Fibroblast of lung (primary cell): Measurements from ENCODE around the gene ARHGAP35. TPM values are rescaled to one million over a fixed set of nuclear protein-coding genes. Genes with fewer than 3 reads are reported as not detected.
"Not testable (repeated sequence)": the region's sequence is repeated elsewhere in the genome, so short reads cannot be mapped to it uniquely, and the experiment has no call there.

Source experiments
- DNase-seq, 2 donors: peaks; one replicate each; pipeline versions ENCODE4 v3.0.0 to v3.0.0-alpha.2; 2010; ENCODE audit warnings: low read depth in 2 of 2
- H2AFZ ChIP-seq: 2 replicates; pipeline ENCODE4 v1.5.1; 2012; ENCODE audit warnings: low read length, control low read depth, inconsistent platforms
- H3K27ac ChIP-seq: 2 replicates; pipeline ENCODE4 v1.5.1; 2011; ENCODE audit warnings: low read length, control low read depth; ENCODE audit not compliant: insufficient read depth
- H3K27me3 ChIP-seq: 2 replicates; pipeline ENCODE4 v1.5.1; 2011; ENCODE audit warnings: mild to moderate bottlenecking, low read length; ENCODE audit not compliant: control insufficient read depth, insufficient read depth
- H3K36me3 ChIP-seq: 2 replicates; pipeline ENCODE4 v1.5.1; 2011; ENCODE audit warnings: low read length; ENCODE audit not compliant: control insufficient read depth, insufficient read depth
- H3K4me1 ChIP-seq: 2 replicates; pipeline ENCODE4 v1.5.1; 2011; ENCODE audit warnings: low read length; ENCODE audit not compliant: control insufficient read depth, insufficient read depth; ENCODE audit errors: extremely low read depth
- H3K4me2 ChIP-seq: 2 replicates; pipeline ENCODE4 v1.5.1; 2011; ENCODE audit warnings: low read length, control low read depth; ENCODE audit not compliant: insufficient read depth; ENCODE audit errors: extremely low read depth
- H3K4me3 ChIP-seq, 4 experiments: fragments of 200-600 bp in 1 of 4; sonication (generic) in 1 of 4; replicated peaks in 1 of 4; 2 replicates each; pipeline ENCODE4 v1.5.1; 2011 to 2016; ENCODE audit warnings: low read length in 4 of 4, low read depth in 3 of 4, mild to moderate bottlenecking in 3 of 4, control low read depth in 2 of 4, inconsistent platforms in 1 of 4, mixed read lengths in 1 of 4; ENCODE audit not compliant: insufficient read depth in 1 of 4; ENCODE audit errors: control extremely low read depth in 1 of 4
- H3K79me2 ChIP-seq: 2 replicates; pipeline ENCODE4 v1.5.1; 2012; ENCODE audit warnings: mild to moderate bottlenecking, low read length, inconsistent platforms; ENCODE audit not compliant: control insufficient read depth, insufficient read depth
- H3K9ac ChIP-seq: 2 replicates; pipeline ENCODE4 v1.5.1; 2011; ENCODE audit warnings: mild to moderate bottlenecking, low read length, control low read depth; ENCODE audit not compliant: insufficient read depth
- H3K9me3 ChIP-seq: 2 replicates; pipeline ENCODE4 v1.5.1; 2012; ENCODE audit warnings: low read depth, low read length; ENCODE audit not compliant: control insufficient read depth, insufficient read depth
- H4K20me1 ChIP-seq: 2 replicates; pipeline ENCODE4 v1.5.1; 2011; ENCODE audit warnings: low read length; ENCODE audit not compliant: control insufficient read depth, insufficient read depth; ENCODE audit errors: extremely low read depth
- EZH2 ChIP-seq: IDR thresholded peaks from 2 replicates; pipeline ENCODE4 v1.5.1; 2012; ENCODE audit warnings: low read length, control low read depth, mild to moderate bottlenecking; ENCODE audit errors: missing control alignments
- polyA plus RNA-seq, 2 donors: library from polyadenylated mRNA; depleted of rRNA in 1 of 2; stranded (reverse) in 1 of 2; unstranded in 1 of 2; fragments of >200 nt; gene quantifications; 2 replicates each; pipeline ENCODE4 v1.2.1, GENCODE V29; 2011 to 2012; ENCODE audit warnings: missing spikeins in 1 of 2
- total RNA-seq: library from RNA; depleted of rRNA; stranded (reverse); fragments of >200 nt; gene quantifications from 2 replicates; pipeline ENCODE4 v1.2.1, GENCODE V29; 2014
- TF ChIP-seq, protein P1 (sequence below), 2 donors: IDR thresholded peaks in 1 of 2; conservative IDR thresholded peaks in 1 of 2; 1 replicate in 1 of 2; 2 replicates in 1 of 2; pipeline ENCODE4 v1.5.1; 2011 to 2012; ENCODE audit warnings: low read length in 2 of 2, control low read depth in 1 of 2, inconsistent platforms in 1 of 2, low read depth in 1 of 2, mild to moderate bottlenecking in 1 of 2

ARHGAP35 gene
- total and polyA plus RNA-seq, 2 donors (not counting 1 experiment from before 2014, with no cell fraction given): 26.0 to 47.6 TPM

DNA sequence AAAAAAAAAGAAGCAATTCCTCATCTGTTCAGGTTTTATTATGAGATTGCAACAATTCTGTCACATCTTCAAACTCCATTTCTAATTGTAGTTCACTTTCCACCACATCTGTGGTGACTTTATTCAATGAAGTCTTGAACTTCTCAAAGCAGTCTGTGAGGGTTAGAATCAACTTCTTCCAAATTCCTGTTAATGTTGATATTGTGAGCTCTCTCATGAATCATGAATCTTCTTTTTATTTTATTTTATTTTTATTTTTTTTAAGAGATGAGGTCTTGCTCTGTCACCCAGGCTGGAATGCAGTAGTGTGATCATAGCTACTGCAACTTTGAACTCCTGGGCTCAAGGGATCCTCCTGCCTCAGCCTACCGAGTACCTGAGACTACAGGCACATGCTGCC lies 19.6 kb downstream of the ARHGAP35 start:
- no peaks in the 10 kb centered on the region for H3K27me3 ChIP-seq
- no peak overlapping the region for H2AFZ ChIP-seq
- no peak overlapping the region for H3K9ac ChIP-seq
- peaks cover 48% of the 10 kb centered on the region for H3K79me2 ChIP-seq
- H3K27ac ChIP-seq: no peak overlapping the region
- no peaks in the 10 kb centered on the region for H3K9me3 ChIP-seq
- no peak overlapping the region for H3K4me3 ChIP-seq
- H3K36me3 ChIP-seq: no peaks in the 10 kb centered on the region
- DNase-seq: no peak
- no peaks in the 10 kb centered on the region for H4K20me1 ChIP-seq
- no peak overlapping the region for H3K4me2 ChIP-seq
- H3K4me1 ChIP-seq: peaks cover 18% of the 10 kb centered on the region
- TF ChIP-seq, protein P1, sequence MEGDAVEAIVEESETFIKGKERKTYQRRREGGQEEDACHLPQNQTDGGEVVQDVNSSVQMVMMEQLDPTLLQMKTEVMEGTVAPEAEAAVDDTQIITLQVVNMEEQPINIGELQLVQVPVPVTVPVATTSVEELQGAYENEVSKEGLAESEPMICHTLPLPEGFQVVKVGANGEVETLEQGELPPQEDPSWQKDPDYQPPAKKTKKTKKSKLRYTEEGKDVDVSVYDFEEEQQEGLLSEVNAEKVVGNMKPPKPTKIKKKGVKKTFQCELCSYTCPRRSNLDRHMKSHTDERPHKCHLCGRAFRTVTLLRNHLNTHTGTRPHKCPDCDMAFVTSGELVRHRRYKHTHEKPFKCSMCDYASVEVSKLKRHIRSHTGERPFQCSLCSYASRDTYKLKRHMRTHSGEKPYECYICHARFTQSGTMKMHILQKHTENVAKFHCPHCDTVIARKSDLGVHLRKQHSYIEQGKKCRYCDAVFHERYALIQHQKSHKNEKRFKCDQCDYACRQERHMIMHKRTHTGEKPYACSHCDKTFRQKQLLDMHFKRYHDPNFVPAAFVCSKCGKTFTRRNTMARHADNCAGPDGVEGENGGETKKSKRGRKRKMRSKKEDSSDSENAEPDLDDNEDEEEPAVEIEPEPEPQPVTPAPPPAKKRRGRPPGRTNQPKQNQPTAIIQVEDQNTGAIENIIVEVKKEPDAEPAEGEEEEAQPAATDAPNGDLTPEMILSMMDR (conservative IDR thresholded peaks at IDR 0.05 in 1 of 2, IDR thresholded peaks at IDR 0.05 in 1 of 2; ENCODE audit: low read depth in 1 of 2, low read length in 2 of 2): no peak
- TF ChIP-seq EZH2: no peak

DNA sequence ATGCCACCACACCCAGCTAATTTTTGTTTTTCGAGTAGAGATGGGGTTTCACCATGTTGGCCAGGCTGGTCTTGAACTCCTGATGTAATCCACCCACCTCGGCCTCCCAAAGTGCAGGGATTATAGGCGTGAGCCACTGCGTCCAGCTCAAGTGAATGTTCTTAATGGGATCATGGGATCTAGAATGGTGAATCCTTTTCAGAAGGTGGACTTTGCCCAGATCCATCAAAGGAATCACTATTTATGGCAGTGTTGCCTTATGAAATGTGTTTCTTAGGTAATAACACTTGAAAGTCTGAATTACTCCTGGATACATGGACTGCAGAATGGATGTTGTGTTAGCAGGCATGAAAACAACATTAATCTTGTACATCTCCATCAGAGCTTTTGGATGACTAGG lies 20.3 kb downstream of the ARHGAP35 start:
- H3K4me3 ChIP-seq: no peak overlapping the region
- no peak overlapping the region for H3K4me2 ChIP-seq
- H4K20me1 ChIP-seq: no peaks in the 10 kb centered on the region
- no peaks in the 10 kb centered on the region for H3K36me3 ChIP-seq
- TF ChIP-seq, protein P1 (conservative IDR thresholded peaks at IDR 0.05 in 1 of 2, IDR thresholded peaks at IDR 0.05 in 1 of 2; ENCODE audit: low read depth in 1 of 2, low read length in 2 of 2): no peak
- TF ChIP-seq EZH2: no peak
- H3K4me1 ChIP-seq: peaks cover 18% of the 10 kb centered on the region
- H3K79me2 ChIP-seq: peaks cover 47% of the 10 kb centered on the region
- H2AFZ ChIP-seq: no peak overlapping the region
- H3K27me3 ChIP-seq: no peaks in the 10 kb centered on the region
- H3K27ac ChIP-seq: no peak overlapping the region
- DNase-seq: no peak
- no peak overlapping the region for H3K9ac ChIP-seq
- H3K9me3 ChIP-seq: no peaks in the 10 kb centered on the region

DNA sequence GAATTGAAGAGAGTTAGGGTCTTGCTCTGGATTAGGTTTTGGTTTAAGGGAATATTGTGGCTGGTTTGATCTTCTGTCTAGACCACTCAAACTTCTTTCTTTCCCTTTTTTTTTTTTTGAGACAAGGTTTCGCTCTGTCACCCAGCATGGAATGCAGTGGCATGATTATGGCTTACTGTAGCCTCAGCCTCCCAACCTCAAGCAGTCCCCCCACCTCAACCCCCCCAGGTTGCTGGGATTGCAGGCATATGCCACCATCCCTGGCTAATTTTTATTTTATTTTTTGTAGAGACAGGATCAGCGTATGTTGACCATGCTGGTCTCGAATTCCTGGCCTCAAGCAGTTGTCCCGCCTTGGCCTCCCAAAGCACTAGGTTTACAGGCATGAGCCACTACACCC lies 21.2 kb downstream of the ARHGAP35 start:
- no peaks in the 10 kb centered on the region for H4K20me1 ChIP-seq
- H3K4me2 ChIP-seq: no peak overlapping the region
- TF ChIP-seq EZH2: no peak
- TF ChIP-seq, protein P1 (conservative IDR thresholded peaks at IDR 0.05 in 1 of 2, IDR thresholded peaks at IDR 0.05 in 1 of 2; ENCODE audit: low read depth in 1 of 2, low read length in 2 of 2): no peak
- no peaks in the 10 kb centered on the region for H3K27me3 ChIP-seq
- H3K36me3 ChIP-seq: no peaks in the 10 kb centered on the region
- peaks cover 18% of the 10 kb centered on the region for H3K4me1 ChIP-seq
- H3K79me2 ChIP-seq: peaks cover 45% of the 10 kb centered on the region
- H3K4me3 ChIP-seq: no peak overlapping the region
- no peaks in the 10 kb centered on the region for H3K9me3 ChIP-seq
- H3K9ac ChIP-seq: no peak overlapping the region
- DNase-seq: no peak
- no peak overlapping the region for H2AFZ ChIP-seq
- H3K27ac ChIP-seq: no peak overlapping the region

DNA sequence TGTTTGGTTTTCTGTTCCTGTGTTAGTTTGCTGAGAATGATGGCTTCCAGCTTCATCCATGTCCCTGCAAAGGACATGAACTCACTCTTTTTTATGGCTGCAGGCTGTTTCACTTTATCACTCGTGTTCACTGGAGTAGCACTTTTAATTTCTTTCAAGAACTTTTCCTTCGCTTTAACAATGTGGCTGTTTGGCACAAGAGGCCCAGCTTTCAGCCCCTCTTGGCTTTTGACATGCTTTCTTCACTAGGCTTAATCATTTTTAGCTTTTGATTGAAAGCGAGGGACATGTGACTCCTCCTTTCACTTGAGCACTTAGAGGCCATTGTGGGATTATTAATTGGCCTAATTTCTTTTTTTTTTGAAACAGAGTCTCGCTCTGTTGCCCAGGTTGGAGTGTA lies 22.0 kb downstream of the ARHGAP35 start:
- H4K20me1 ChIP-seq, H3K36me3 ChIP-seq, H3K27ac ChIP-seq, DNase-seq, H2AFZ ChIP-seq, H3K4me3 ChIP-seq, H3K9ac ChIP-seq, H3K27me3 ChIP-seq, H3K9me3 ChIP-seq, H3K4me2 ChIP-seq: not testable (repeated sequence)
- Histone ChIP-seq H3K79me2 (peaks cover 52% of the 10 kb centered on the region), H3K4me1 (peaks cover 18% of the 10 kb centered on the region)
